HepG2 (cell line): Measurements from ENCODE around the gene TBXAS1. TPM values are rescaled to one million over a fixed set of nuclear protein-coding genes. Genes with fewer than 3 reads are reported as not detected.

Experiments used
- ARID4A ChIP-seq: sonication (generic); formaldehyde crosslinking; IDR thresholded peaks from 2 replicates; pipeline ENCODE4 v1.5.0; 2020; ENCODE audit warnings: mild to moderate bottlenecking, missing genetic modification reagents, borderline replicate concordance
- ATF2 ChIP-seq: sonication (generic); formaldehyde crosslinking; IDR thresholded peaks from 2 replicates; pipeline ENCODE4 v1.4.0; 2020; ENCODE audit warnings: missing genetic modification reagents
- KLF11 ChIP-seq: IDR thresholded peaks from 2 replicates; pipeline ENCODE4 v1.6.1; 2016; ENCODE audit warnings: missing compliant biosample characterization
- LCORL ChIP-seq, 2 experiments: fragments of 450-650 bp in 1 of 2; sonication (generic) in 1 of 2; formaldehyde crosslinking in 1 of 2; IDR thresholded peaks; 2 replicates each; pipeline versions ENCODE4 v1.5.0 to v1.6.1; 2017 to 2020; ENCODE audit warnings: antibody characterized with exemption in 1 of 2, missing genetic modification reagents in 1 of 2
- MTF1 ChIP-seq: sonication (generic); formaldehyde crosslinking; IDR thresholded peaks from 2 replicates; pipeline ENCODE4 v1.5.0; 2020; ENCODE audit warnings: missing genetic modification reagents
- NFKB2 ChIP-seq: sonication (generic); formaldehyde crosslinking; IDR thresholded peaks from 2 replicates; pipeline ENCODE4 v1.4.0; 2020; ENCODE audit warnings: missing genetic modification reagents, borderline replicate concordance
- PHF21A ChIP-seq: sonication (generic); formaldehyde crosslinking; IDR thresholded peaks from 2 replicates; pipeline ENCODE4 v1.5.0; 2020; ENCODE audit warnings: mild to moderate bottlenecking, missing genetic modification reagents
- SAFB2 ChIP-seq: sonication (generic); formaldehyde crosslinking; IDR thresholded peaks from 2 replicates; pipeline ENCODE4 v1.5.1; 2020; ENCODE audit warnings: missing genetic modification reagents, low read depth, mild to moderate bottlenecking, borderline replicate concordance
- ZBTB40 ChIP-seq, 2 experiments: fragments of 450-650 bp in 1 of 2; sonication (generic) in 1 of 2; formaldehyde crosslinking in 1 of 2; IDR thresholded peaks; 2 replicates each; pipeline versions ENCODE4 v1.6.1 to v1.8.0; 2016 to 2022; ENCODE audit warnings: antibody characterized with exemption in 1 of 2, mild to moderate bottlenecking in 1 of 2, missing genetic modification reagents in 1 of 2
- ZNF326 ChIP-seq: sonication (generic); formaldehyde crosslinking; IDR thresholded peaks from 2 replicates; pipeline ENCODE4 v1.4.0; 2020; ENCODE audit warnings: missing genetic modification reagents, borderline replicate concordance
- ZNF335 ChIP-seq: sonication (generic); formaldehyde crosslinking; IDR thresholded peaks from 2 replicates; pipeline ENCODE4 v1.4.0; 2020; ENCODE audit warnings: missing genetic modification reagents
- ZNF451 ChIP-seq: sonication (generic); formaldehyde crosslinking; IDR thresholded peaks from 2 replicates; pipeline ENCODE4 v1.5.0; 2020; ENCODE audit warnings: mild to moderate bottlenecking, missing genetic modification reagents
- ZNF567 ChIP-seq: sonication (generic); formaldehyde crosslinking; IDR thresholded peaks from 2 replicates; pipeline ENCODE4 v1.8.1; 2023; ENCODE audit warnings: mild to moderate bottlenecking, missing genetic modification reagents, borderline replicate concordance
- ZNF644 ChIP-seq: IDR thresholded peaks from 2 replicates; pipeline ENCODE4 v1.6.1; 2016; ENCODE audit warnings: low read depth
- ZNF781 ChIP-seq: sonication (generic); formaldehyde crosslinking; IDR thresholded peaks from 2 replicates; pipeline ENCODE4 v1.5.1; 2020; ENCODE audit warnings: borderline replicate concordance, mild to moderate bottlenecking, missing genetic modification reagents; ENCODE audit errors: not compliant biosample characterization
- polyA plus RNA-seq, 8 experiments: library from polyadenylated mRNA; depleted of rRNA in 3 of 8; stranded (reverse) in 7 of 8; unstranded in 1 of 8; fragments of >200 nt; fragmentation: Illumina TruSeq in 4 of 8; extraction: Trizol in 4 of 8; gene quantifications; 2 replicates each; pipeline versions ENCODE4 v1.2.1 to v1.2.3, GENCODE V29; 2011 to 2016; ENCODE audit warnings: low read depth in 4 of 8, missing spikeins in 1 of 8, mixed read lengths in 1 of 8; ENCODE audit not compliant: insufficient read depth in 1 of 8
- total RNA-seq, 5 experiments: library from RNA; depleted of rRNA; stranded (reverse); fragments of >200 nt; fragmentation: Illumina TruSeq; extraction: Trizol; gene quantifications; 2 replicates each; pipeline ENCODE4 v1.2.3, GENCODE V29; 2016; ENCODE audit warnings: low read depth in 1 of 5

TBXAS1 gene
- total and polyA plus RNA-seq, 2 of the 13 experiments (the other 11 are each of a cell fraction or from before 2014, with no cell fraction given), result 4.0 to 4.9 TPM

GRCh38 chr7:140062118-140062527 is 233.1 kb downstream of the TBXAS1 start (continued):
- TF ChIP-seq ZBTB40 (IDR thresholded peaks at IDR 0.05), result no peak
- no peak for TF ChIP-seq ZBTB40 (CRISPR knock-in tag; IDR thresholded peaks at IDR 0.05)
- no peak for TF ChIP-seq ZNF335 (CRISPR knock-in tag)
- no peak for TF ChIP-seq ZNF326 (CRISPR knock-in tag)
- no peak for TF ChIP-seq ZNF567 (CRISPR knock-in tag)
- TF ChIP-seq ARID4A (CRISPR knock-in tag), result no peak
- no peak for TF ChIP-seq KLF11 (CRISPR knock-in tag)
- no peak for TF ChIP-seq MTF1
- TF ChIP-seq ATF2, result 0 out of 2 replicates have a peak, but pooled peaks have one; percentile 7
- TF ChIP-seq SAFB2 (CRISPR knock-in tag), result no peak
- TF ChIP-seq LCORL (IDR thresholded peaks at IDR 0.05), result no peak
- no peak for TF ChIP-seq LCORL (CRISPR knock-in tag; IDR thresholded peaks at IDR 0.05)
- no peak for TF ChIP-seq ZNF781 (CRISPR knock-in tag)
- TF ChIP-seq ZNF644 (CRISPR knock-in tag), result no peak
- 0 out of 2 replicates have a peak, but pooled peaks have one; percentile 40 for TF ChIP-seq ZNF451
- peak; percentile 6; the same call in 1 of the 2 replicates for TF ChIP-seq NFKB2
- no peak for TF ChIP-seq PHF21A (CRISPR knock-in tag)
